GM19438 (cell line): ENCODE measurements around the gene LRIT2.
A peak's percentile ranks its signal among the peaks of the same experiment; 100 is the strongest.
"Not testable (repeated sequence)": the region's sequence is repeated elsewhere in the genome, so short reads cannot be mapped to it uniquely, and the experiment has no call there.

Experiments
- ATAC-seq: cut with Tn5 transposase; IDR thresholded peaks from one replicate; pipeline ENCODE4 v1.9.1; 2021; ENCODE audit warnings: low read depth; ENCODE audit not compliant: unreplicated experiment

The LRIT2 gene

GRCh38 chr10:84191106-84191505 is 34.2 kb downstream of the LRIT2 start:
- ATAC-seq, result no peak

GRCh38 chr10:84190621-84191020 is 34.7 kb downstream of the LRIT2 start:
- ATAC-seq, result no peak

GRCh38 chr10:84188815-84189214 is 36.5 kb downstream of the LRIT2 start:
- ATAC-seq, result no peak

GRCh38 chr10:84185526-84186175 is 39.7 kb downstream of the LRIT2 start:
- no peak for ATAC-seq

- ATAC-seq, result no peak
Measured at GRCh38 chr10:84184517-84184916, 40.8 kb downstream of the LRIT2 start.

- no peak for ATAC-seq
Measured at GRCh38 chr10:84181631-84182030, 43.7 kb downstream of the LRIT2 start.

GRCh38 chr10:84180386-84180785 is 45.0 kb downstream of the LRIT2 start:
- not testable (repeated sequence) for ATAC-seq

GRCh38 chr10:84179059-84179710 is 46.2 kb downstream of the LRIT2 start:
- ATAC-seq, result peak; percentile 75

GRCh38 chr10:84178160-84178609 is 47.2 kb downstream of the LRIT2 start:
- no peak for ATAC-seq

- peak; percentile 47 for ATAC-seq
Measured at GRCh38 chr10:84177541-84178141, 47.7 kb downstream of the LRIT2 start.

- no peak for ATAC-seq
Measured at GRCh38 chr10:84176836-84177474, 48.4 kb downstream of the LRIT2 start.

- no peak for ATAC-seq
Measured at GRCh38 chr10:84176351-84176750, 49.0 kb downstream of the LRIT2 start.

GRCh38 chr10:84175436-84175835 is 49.9 kb downstream of the LRIT2 start:
- ATAC-seq, result no peak

- peak; percentile 44 for ATAC-seq
Measured at GRCh38 chr10:84173501-84173929, 51.8 kb downstream of the LRIT2 start, which contains the start of gene GPR15LG. Gene GPR15LG (plus strand): TSS chr10:84173801. CDS start chr10:84173852, 51 bp downstream.

- ATAC-seq, result peak; percentile 57
Measured at GRCh38 chr10:84172467-84173356, 52.6 kb downstream of the LRIT2 start.

GRCh38 chr10:84171700-84172466 is 53.5 kb downstream of the LRIT2 start:
- peak; percentile 28 for ATAC-seq

- ATAC-seq, result not testable (repeated sequence)
Measured at GRCh38 chr10:84171237-84171636, 54.1 kb downstream of the LRIT2 start.
